Upper lobe of left lung (tissue), 6 donors: ENCODE data around the gene PDE1C. TPM values are rescaled to one million over a fixed set of nuclear protein-coding genes. Genes with fewer than 3 reads are reported as not detected.
A peak's percentile ranks its signal among the peaks of the same experiment; 100 is the strongest.

Source experiments
- ATAC-seq, 2 donors: fragments of 200-7000 bp; cut with Tn5 transposase; one replicate each; pipeline ENCODE4 v1.9.1; 2022; ENCODE audit warnings: mild to moderate bottlenecking in 2 of 2, moderate library complexity in 2 of 2; ENCODE audit not compliant: low FRiP score in 2 of 2
- DNase-seq, 2 donors: peaks; one replicate each; pipeline ENCODE4 v3.0.0-alpha.2; 2019 to 2020
- H3K27ac ChIP-seq, 4 donors: fragments of 200-600 bp; sonication (generic); one replicate each; pipeline ENCODE4 v1.5.1; 2016 to 2019
- H3K27me3 ChIP-seq, 4 donors: fragments of 200-600 bp; sonication (generic); one replicate each; pipeline ENCODE4 v1.5.1; 2017 to 2019
- H3K36me3 ChIP-seq, 4 donors: fragments of 200-600 bp; sonication (generic); one replicate each; pipeline ENCODE4 v1.5.1; 2016 to 2019
- H3K4me1 ChIP-seq, 4 donors: fragments of 200-600 bp; sonication (generic); one replicate each; pipeline ENCODE4 v1.5.1; 2018 to 2019
- H3K4me3 ChIP-seq, 4 donors: fragments of 200-600 bp; sonication (generic); one replicate each; pipeline ENCODE4 v1.5.1; 2017 to 2019; ENCODE audit warnings: mild to moderate bottlenecking in 2 of 4, moderate library complexity in 1 of 4
- H3K9me3 ChIP-seq, 4 donors: fragments of 200-600 bp; sonication (generic); one replicate each; pipeline ENCODE4 v1.5.1; 2018 to 2019
- EP300 ChIP-seq, 4 donors: sonication (generic); formaldehyde crosslinking; IDR thresholded peaks; one replicate each; pipeline ENCODE4 v1.5.1; 2017; ENCODE audit warnings: antibody characterized with exemption in 4 of 4, control low read depth in 2 of 4
- POLR2A ChIP-seq, 4 donors: fragments of 450-650 bp; IDR thresholded peaks; one replicate each; pipeline ENCODE4 v1.5.1; 2016 to 2017; ENCODE audit warnings: antibody characterized with exemption in 4 of 4, mild to moderate bottlenecking in 2 of 4
- POLR2AphosphoS5 ChIP-seq, 2 donors: sonication (generic); formaldehyde crosslinking; IDR thresholded peaks; one replicate each; pipeline ENCODE4 v1.5.1; 2017; ENCODE audit warnings: antibody characterized with exemption in 2 of 2
- WGBS, 2 donors: methylation state at CpG; one replicate each; pipeline ENCODE4 v1.1.5; 2017 to 2018; 5-methylcytosine and 5-hydroxymethylcytosine counted together
- total RNA-seq, 6 donors: library from RNA; depleted of rRNA in 4 of 6; stranded (reverse); fragments of >200 nt in 4 of 6; gene quantifications; one replicate each; pipeline versions ENCODE4 v1.1.0 to v1.2.1, GENCODE V29; 2016 to 2021
- TF ChIP-seq, protein P1 (sequence below), 6 experiments: fragments of 450-650 bp in 4 of 6; fragments of 200-600 bp in 2 of 6; sonication (generic) in 2 of 6; IDR thresholded peaks; one replicate each; pipeline ENCODE4 v1.5.1; 2016 to 2019; ENCODE audit warnings: antibody characterized with exemption in 6 of 6
- donor health status: DM: no; HTN: no; CAD: no; lungs with moderate emphysema.
- donor health status: DM: no; HTN: yes; CAD: no; lungs with severe emphysema.

Gene PDE1C
- total RNA-seq, 6 donors from 2014 or later, result 5.6 to 38.8 (median 11.3) TPM

DNA sequence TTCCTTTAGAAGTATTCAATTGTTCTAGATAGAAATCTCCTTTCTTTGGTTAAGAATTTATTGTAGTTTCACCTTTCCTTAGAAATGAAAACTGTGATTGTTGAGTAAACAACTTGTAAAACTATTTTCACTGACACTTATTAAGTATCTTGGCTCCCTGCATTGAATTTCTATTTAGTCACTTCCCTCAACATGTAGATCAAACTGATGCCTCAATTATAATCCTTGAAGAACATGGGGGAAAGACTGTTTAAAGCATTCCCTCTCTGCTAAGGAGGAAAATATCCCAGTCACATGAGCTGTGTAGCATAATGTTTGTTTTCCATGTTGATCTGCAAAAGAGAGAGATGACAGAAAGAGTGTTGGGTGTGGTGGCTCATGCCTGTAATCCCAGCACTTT lies 99.7 kb downstream of the PDE1C start:
- Histone ChIP-seq H3K27ac (no peak overlapping the region), H3K4me1 (no peaks in the 10 kb centered on the region), H3K9me3 (peaks cover 0 to 4% (median 0%) of the 10 kb centered on the region in 4 donors), H3K27me3 (no peaks in the 10 kb centered on the region), H3K36me3 (no peaks in the 10 kb centered on the region), H3K4me3 (no peak overlapping the region)
- no peak for TF ChIP-seq POLR2AphosphoS5 (IDR thresholded peaks at IDR 0.05)
- DNase-seq (no peak), ATAC-seq (no peak)

DNA sequence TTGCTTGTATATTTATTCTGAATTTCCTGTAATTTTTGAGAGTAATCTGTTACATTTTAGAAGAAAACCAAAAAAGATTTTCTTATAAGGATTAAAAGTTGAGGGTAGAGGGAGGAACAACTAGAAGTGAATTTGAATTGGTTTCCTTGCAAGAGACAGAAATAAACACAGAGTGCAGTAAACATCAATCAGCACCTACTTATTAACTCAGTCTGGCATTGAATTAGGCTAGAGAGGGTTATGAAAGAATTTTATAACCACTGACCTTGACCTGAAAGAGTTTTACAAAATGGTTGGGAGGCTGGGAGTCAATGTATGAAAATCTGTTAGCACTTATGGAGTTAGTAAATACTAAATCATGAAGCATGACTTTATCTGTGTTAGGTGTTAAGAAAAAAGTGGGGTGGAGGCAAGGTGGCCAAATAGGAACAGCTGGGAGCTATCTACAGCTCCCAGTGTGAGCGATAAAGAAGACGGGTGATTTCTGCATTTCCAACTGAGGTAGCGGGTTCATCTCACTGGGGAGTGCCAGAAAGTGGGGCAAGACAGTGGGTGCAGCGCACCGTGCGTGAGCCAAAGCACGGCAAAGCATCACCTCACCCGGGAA lies 106.5 kb downstream of the PDE1C start:
- H3K36me3 ChIP-seq, result no peaks in the 10 kb centered on the region
- DNase-seq (peak in 1 of 2 donors; percentile 31), ATAC-seq (no peak)
- no peak overlapping the region for H3K27ac ChIP-seq
- peaks cover 0 to 7% (median 0%) of the 10 kb centered on the region in 4 donors for H3K9me3 ChIP-seq
- 87 to 88% methylated on average over 8 of the region's 8 CpGs for WGBS, 2 donors
- TF ChIP-seq EP300 (IDR thresholded peaks at IDR 0.05) (no peak), POLR2A (IDR thresholded peaks at IDR 0.05) (no peak), POLR2AphosphoS5 (IDR thresholded peaks at IDR 0.05) (no peak)
- TF ChIP-seq, protein P1, sequence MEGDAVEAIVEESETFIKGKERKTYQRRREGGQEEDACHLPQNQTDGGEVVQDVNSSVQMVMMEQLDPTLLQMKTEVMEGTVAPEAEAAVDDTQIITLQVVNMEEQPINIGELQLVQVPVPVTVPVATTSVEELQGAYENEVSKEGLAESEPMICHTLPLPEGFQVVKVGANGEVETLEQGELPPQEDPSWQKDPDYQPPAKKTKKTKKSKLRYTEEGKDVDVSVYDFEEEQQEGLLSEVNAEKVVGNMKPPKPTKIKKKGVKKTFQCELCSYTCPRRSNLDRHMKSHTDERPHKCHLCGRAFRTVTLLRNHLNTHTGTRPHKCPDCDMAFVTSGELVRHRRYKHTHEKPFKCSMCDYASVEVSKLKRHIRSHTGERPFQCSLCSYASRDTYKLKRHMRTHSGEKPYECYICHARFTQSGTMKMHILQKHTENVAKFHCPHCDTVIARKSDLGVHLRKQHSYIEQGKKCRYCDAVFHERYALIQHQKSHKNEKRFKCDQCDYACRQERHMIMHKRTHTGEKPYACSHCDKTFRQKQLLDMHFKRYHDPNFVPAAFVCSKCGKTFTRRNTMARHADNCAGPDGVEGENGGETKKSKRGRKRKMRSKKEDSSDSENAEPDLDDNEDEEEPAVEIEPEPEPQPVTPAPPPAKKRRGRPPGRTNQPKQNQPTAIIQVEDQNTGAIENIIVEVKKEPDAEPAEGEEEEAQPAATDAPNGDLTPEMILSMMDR (IDR thresholded peaks at IDR 0.05), result no peak
- H3K27me3 ChIP-seq, result no peaks in the 10 kb centered on the region
- no peaks in the 10 kb centered on the region for H3K4me1 ChIP-seq
- no peak overlapping the region for H3K4me3 ChIP-seq

DNA sequence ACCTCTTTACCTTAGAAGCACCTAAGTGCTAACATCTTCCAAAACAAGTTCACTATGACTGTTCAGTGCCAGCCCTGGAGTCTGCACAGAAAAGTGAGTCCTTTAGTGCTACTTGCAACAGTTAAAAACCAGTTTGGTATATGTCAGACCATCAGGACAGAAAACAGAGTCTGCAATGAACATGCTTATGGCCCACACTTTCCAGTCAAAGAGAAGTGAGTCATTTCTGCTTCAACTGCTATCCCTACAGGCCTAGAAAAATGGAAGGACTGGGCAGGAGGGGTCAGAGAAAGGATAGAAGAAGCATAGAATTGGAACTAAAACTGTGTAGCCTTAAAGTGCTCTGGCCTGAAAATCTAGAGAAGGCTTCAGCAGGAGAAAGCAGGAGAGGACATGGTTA lies 108.0 kb downstream of the PDE1C start:
- Histone ChIP-seq H3K4me3 (no peak overlapping the region), H3K4me1 (peaks cover 7 to 10% (median 8%) of the 10 kb centered on the region in 4 donors), H3K36me3 (no peaks in the 10 kb centered on the region), H3K27me3 (no peaks in the 10 kb centered on the region), H3K9me3 (peaks cover 0 to 7% (median 0%) of the 10 kb centered on the region in 4 donors), H3K27ac (no peak overlapping the region)
- no peak for DNase-seq
- ATAC-seq, result no peak
- TF ChIP-seq POLR2AphosphoS5 (IDR thresholded peaks at IDR 0.05) (no peak), POLR2A (IDR thresholded peaks at IDR 0.05) (no peak)
- TF ChIP-seq, protein P1 (IDR thresholded peaks at IDR 0.05), result no peak

DNA sequence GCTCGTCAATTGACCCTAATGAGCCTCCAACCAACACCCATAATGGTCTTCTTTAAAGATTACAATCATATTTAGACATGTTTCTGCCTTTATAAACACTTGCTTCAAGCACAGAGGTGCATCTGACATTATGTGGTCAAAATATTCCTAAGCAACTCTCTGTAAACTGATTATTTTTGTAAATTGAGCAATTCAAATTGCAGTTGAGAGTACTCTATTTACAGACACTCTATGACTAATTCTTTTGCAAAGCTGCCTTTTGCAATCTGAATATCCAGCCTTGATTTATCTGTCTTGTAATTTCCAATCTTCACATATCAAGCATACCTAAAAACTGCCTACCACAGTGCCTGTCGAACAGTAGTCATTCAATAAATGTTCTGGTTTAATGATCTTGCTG lies 112.0 kb downstream of the PDE1C start:
- no peaks in the 10 kb centered on the region for H3K36me3 ChIP-seq
- ATAC-seq (no peak), DNase-seq (no peak)
- no peak for TF ChIP-seq POLR2A (IDR thresholded peaks at IDR 0.05)
- TF ChIP-seq, protein P1 (IDR thresholded peaks at IDR 0.05), result no peak
- no peak for TF ChIP-seq POLR2AphosphoS5 (IDR thresholded peaks at IDR 0.05)
- TF ChIP-seq EP300 (IDR thresholded peaks at IDR 0.05), result no peak
- no peaks in the 10 kb centered on the region for H3K27me3 ChIP-seq
- no peaks in the 10 kb centered on the region for H3K9me3 ChIP-seq
- 77 to 78% methylated on average over 2 of the region's 2 CpGs for WGBS, 2 donors
- H3K4me1 ChIP-seq, result peaks cover 7 to 16% (median 10%) of the 10 kb centered on the region in 4 donors
- H3K27ac ChIP-seq, result no peak overlapping the region
- no peak overlapping the region for H3K4me3 ChIP-seq

DNA sequence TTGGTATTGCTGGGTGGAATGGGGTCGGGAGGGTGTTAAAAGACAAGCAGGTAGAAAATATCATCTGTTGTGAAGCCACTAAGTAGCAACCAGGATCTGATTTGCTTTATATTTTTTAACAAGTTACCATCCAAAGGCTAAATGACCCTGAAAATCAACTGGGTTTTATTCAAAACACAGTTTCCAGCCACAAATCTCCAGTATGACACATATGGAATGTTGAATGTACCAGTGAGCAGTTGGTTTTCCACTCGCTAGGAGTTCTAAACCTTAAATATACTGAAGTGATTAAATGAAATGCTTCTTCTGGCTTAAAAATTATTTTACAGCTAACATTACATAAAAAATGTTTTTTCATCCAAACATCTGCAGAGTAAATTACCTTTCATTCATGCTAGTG lies 112.5 kb downstream of the PDE1C start:
- Histone ChIP-seq H3K4me1 (peaks cover 7 to 16% (median 10%) of the 10 kb centered on the region in 4 donors), H3K4me3 (no peak overlapping the region), H3K27ac (no peak overlapping the region), H3K9me3 (no peaks in the 10 kb centered on the region), H3K27me3 (no peaks in the 10 kb centered on the region), H3K36me3 (no peaks in the 10 kb centered on the region)
- ATAC-seq, result no peak
- DNase-seq, result no peak
- no peak for TF ChIP-seq POLR2A (IDR thresholded peaks at IDR 0.05)
- TF ChIP-seq EP300 (IDR thresholded peaks at IDR 0.05), result no peak
- TF ChIP-seq, protein P1 (IDR thresholded peaks at IDR 0.05), result no peak
- no peak for TF ChIP-seq POLR2AphosphoS5 (IDR thresholded peaks at IDR 0.05)
- WGBS, 2 donors, result 86 to 94% methylated on average over 2 of the region's 2 CpGs
